GM03348 (cell line): Measurements from ENCODE around the gene HTR6.
"Not testable (repeated sequence)": the region's sequence is repeated elsewhere in the genome, so short reads cannot be mapped to it uniquely, and the experiment has no call there.

ENCODE experiments used
- DNase-seq: peaks from one replicate; pipeline ENCODE4 v3.0.0; 2012; ENCODE audit warnings: low spot score

Gene HTR6

DNA sequence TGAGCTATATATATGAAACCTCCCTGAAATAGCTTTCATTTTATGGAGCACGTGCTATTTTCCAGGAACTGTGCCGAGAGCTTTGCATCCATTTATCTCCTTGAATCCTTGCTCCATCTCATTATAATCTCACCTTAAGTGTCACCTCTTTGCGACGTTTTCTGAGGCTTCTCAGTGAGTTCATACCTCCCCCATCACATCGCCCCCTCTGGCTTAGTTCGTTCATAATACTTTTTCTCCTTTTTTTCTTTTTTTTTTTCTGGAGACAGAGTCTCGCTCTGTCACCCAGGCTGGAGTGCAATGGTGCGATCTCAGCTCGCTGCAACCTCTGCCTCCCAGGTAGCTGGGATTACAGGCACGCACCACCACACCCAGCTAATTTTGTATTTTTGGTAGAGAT, 25.4 kb upstream of the HTR6 start:
- DNase-seq = not testable (repeated sequence)

DNA sequence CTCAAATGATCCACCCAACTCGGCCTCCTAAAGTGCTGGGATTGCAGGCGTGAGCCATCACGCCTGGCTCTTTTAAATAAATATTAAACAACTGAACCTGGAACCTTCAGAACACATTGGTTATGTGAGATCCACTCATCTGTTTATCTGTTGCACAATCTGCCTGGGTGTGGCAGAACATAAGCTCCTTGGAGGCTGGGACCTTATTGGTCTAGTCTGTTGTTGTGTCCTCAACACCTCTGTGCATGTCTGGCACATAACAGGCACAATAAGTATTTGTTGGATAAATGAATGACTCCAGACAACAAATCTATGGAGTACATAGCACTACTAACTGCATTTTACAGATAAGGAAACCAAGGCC, 24.7 kb upstream of the HTR6 start:
- DNase-seq = peak; percentile 29

- no peak for DNase-seq
These were observed 24.0 kb upstream of the HTR6 start for GRCh38 chr1:19640363-19641316.

- DNase-seq = peak; percentile 54
These were observed 21.6 kb upstream of the HTR6 start for GRCh38 chr1:19643121-19643520.

GRCh38 chr1:19643602-19644394, 20.9 kb upstream of the HTR6 start, which contains the start of gene NBL1:
Gene NBL1 (plus strand): TSS chr1:19644311. CDS start chr1:19655031, 10,720 bp downstream.
- peak; percentile 93 for DNase-seq

GRCh38 chr1:19644395-19644680, 20.3 kb upstream of the HTR6 start:
- DNase-seq = peak; percentile 61

GRCh38 chr1:19644681-19645410, 19.8 kb upstream of the HTR6 start:
- peak; percentile 69 for DNase-seq

DNA sequence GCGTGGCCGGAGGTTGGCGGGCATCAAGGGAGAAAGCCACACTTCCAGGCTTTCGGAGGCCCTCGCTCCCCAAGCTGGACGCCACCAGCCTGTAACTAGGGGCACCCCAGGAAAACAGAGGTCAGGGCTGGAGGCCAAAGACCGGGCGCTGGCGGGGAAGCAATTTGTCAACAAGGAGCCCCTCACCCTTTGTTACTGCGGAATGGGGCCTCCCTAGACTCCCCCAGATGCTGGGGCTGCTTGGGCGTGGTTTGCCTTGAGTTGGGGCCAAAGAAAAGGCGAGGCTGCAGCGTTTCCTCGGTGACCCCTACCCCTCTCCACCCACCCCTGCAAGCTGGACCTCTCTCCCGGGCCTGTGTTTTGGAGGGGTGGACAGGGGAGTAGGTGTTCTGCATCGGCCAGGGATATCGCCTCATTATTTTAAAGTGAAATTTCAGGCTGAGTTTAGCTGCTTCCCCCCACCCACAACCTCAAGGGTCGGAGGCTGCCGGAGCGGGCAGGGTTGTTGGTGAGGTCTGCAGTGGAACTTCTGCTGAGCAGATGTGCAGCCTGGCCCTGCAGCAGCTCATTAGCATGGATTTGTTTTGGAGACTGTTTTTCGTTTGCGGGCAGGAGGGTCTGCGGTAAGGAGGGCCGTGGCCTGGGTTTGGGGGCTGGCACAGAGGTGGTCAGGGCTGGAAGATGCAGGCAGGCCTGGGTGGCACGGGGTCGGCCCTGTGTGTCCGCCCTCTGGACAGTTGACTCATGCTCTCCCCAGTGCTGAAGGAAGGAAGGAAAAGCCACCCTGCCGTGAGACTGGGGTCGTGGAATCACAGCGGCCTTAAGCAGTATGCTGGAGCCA, 19.0 kb upstream of the HTR6 start:
- peak; percentile 49 for DNase-seq

GRCh38 chr1:19646377-19647319, 18.0 kb upstream of the HTR6 start:
- no peak for DNase-seq

GRCh38 chr1:19647643-19648042, 17.0 kb upstream of the HTR6 start:
- DNase-seq = no peak

- no peak for DNase-seq
These were observed 16.4 kb upstream of the HTR6 start for GRCh38 chr1:19648239-19648638.

DNA sequence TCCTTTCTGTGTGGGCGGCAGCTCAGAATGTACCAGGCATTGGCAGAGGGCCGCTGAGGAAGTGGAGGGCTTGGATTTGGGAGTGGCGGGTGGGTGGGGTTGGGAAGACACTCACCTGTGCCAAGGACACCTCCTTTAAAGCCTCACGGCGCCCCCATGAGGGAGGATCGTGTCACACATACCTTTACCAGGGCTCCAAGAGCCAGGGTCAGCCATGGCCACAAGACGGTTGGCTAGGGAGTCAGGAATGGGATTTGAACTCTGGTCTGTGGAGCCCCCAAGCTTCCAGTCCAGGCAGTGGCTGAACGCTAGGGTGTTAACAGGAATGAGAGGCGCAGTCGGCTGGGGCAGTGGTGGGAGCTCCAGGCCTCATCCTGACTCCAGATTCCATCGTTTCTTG, 16.0 kb upstream of the HTR6 start:
- peak; percentile 49 for DNase-seq

- DNase-seq = no peak
These were observed 14.1 kb upstream of the HTR6 start for GRCh38 chr1:19650416-19651140.

DNA sequence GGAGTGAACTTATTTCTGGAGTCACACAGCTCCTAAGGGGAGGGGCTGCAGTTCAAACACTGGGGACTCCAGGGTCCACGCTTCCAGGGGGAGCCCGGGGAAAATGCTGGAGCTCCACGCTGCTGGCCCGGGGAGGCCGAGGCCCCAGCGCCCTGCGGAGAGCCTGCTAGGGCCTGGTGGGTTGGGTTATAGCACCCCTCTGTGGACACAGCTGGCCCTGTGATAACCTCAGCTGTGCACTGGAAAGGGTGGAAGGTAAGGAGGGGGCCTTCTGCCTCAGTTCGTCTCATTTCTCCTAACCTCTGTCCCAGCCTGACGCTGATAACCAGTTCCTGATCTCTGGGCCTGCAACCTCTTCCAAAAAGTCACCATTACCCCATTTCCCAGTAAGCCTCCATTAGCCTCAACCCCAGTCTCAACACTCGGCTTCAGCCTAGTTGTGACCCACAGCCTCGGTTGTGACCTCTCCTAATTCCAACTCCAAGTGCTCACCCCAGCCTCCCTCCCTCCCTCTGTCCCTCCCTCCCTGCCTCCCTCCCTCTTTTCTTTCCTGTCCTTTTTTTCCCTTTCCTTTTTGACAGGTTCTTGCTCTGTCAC, 13.4 kb upstream of the HTR6 start:
- DNase-seq = peak; percentile 89

DNA sequence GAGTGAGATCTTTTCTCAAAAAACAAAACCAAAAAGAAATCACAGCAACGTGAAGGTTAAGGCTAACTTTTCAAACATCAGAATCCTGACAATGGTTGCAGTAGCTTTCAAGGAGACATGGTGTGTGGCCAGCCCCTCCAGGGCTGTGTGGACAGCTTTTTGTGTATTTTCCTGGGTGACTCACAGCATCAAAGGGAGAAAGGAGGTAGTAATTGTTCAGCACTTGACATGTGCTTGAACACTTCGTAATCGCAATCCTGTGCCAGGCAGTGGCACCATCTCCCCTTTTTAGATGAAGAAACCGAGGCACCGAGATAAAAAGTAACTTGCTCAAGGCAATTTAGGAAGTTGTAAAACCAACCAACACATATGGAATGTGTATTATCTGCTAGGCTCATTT, 10.3 kb upstream of the HTR6 start:
- DNase-seq = no peak

GRCh38 chr1:19654886-19655717, 9.6 kb upstream of the HTR6 start:
- no peak for DNase-seq

DNA sequence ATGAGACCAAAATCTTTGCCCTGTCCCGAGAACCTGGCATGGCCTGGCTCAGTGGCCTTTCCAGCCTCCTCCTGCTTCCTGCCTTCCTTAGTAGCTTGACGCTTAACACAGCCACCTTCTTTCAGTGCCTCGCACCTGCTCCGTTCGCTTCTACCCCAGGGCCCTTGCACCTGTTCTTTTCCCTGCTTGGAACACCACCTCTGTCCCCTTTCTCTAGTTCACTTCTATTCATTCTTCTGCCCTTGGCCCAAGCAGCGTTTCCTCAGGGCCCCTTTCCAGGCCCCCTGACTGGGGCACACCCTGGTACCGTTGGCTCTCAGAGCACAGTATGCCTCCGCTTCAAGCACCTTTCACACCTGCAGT, 9.0 kb upstream of the HTR6 start:
- no peak for DNase-seq

- no peak for DNase-seq
These were observed 8.4 kb upstream of the HTR6 start for GRCh38 chr1:19656134-19656779.
